Activated naive CD4-positive, alpha-beta T cell treated with anti-CD3 and anti-CD28 coated beads for 36 hours (primary cell): ENCODE data around the gene LIF. TPM values are rescaled to one million over a fixed set of nuclear protein-coding genes. Genes with fewer than 3 reads are reported as not detected.
A peak's percentile ranks its signal among the peaks of the same experiment; 100 is the strongest.
"Not testable (repeated sequence)": the region's sequence is repeated elsewhere in the genome, so short reads cannot be mapped to it uniquely, and the experiment has no call there.

Experiments
- CTCF ChIA-PET: fragments of 350-600 bp; sonication (Branson Sonifier 250); formaldehyde crosslinking; loops from one replicate; lab custom pipeline; 2021; ENCODE audit warnings: antibody characterized with exemption; lab: Charles Lee
- DNase-seq: peaks from one replicate; pipeline ENCODE4 v3.0.0-alpha.2; 2020
- H3K27ac Mint-ChIP-seq: one replicate; pipeline ENCODE4 v1.8.0; 2021; ENCODE audit warnings: mild to moderate bottlenecking, mixed read lengths
- H3K27me3 Mint-ChIP-seq: one replicate; pipeline ENCODE4 v1.8.0; 2021; ENCODE audit warnings: low read depth, mixed read lengths
- H3K36me3 Mint-ChIP-seq: one replicate; pipeline ENCODE4 v1.8.0; 2021; ENCODE audit warnings: low read depth, mixed read lengths
- H3K4me1 Mint-ChIP-seq: one replicate; pipeline ENCODE4 v1.8.0; 2021; ENCODE audit warnings: low read depth, mixed read lengths
- H3K4me3 Mint-ChIP-seq: one replicate; pipeline ENCODE4 v1.8.0; 2021; ENCODE audit warnings: mild to moderate bottlenecking, moderate library complexity, mixed read lengths
- H3K9me3 Mint-ChIP-seq: one replicate; pipeline ENCODE4 v1.8.0; 2021; ENCODE audit warnings: mixed read lengths
- intact Hi-C: fragments of 100-400 bp; cut with micrococcal nuclease; formaldehyde crosslinking; loops from one replicate; pipeline ENCODE4 v1.15.1; 2023
- total RNA-seq, 2 experiments: library from RNA; stranded (reverse); gene quantifications; one replicate each; pipeline ENCODE4 v1.2.3, GENCODE V29; 2021

LIF gene
- total RNA-seq, 2 experiments from 2014 or later, result 111 to 115 TPM

DNA sequence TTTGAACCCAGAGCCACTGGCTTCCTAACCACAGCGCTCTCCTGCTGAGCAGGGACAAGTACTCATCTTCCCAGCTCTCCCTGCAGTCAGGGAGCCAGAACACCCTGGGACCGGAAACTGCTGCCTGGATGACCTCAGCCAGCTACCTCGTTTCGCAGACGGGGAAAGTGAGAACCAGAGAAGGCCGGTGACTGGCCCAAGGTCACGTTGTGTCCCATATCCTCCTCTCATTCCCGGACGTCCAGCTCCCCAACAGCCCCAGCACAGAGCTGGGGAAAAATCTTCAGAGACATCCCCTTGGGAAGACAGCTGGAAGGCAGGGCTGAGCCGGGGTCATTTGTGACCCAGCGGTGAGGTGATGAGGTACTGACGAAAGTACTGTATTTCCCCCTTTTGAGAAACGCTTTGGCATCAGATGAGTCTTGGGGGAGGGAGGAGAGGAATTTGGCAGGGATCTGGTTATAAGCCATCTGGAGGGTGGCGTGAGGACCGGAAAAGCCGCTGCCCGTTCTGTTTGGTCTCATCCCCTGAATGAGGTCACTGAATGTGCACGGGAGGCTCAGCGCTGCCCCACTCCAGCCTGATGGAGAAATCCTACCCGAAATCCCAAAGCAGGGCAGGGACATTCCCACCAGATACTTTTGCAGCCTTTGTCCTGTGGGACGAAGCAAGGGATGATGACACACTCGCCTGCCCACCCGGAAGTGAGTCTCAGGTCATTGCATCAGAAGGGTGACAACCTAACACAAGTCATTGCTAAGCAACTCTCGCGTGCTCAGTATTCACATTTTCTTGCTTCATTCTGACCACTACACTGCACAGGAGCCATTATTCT is 41.1 kb downstream of the LIF start:
- H3K27ac Mint-ChIP-seq, result no peak overlapping the region
- H3K27me3 Mint-ChIP-seq, result no peaks in the 10 kb centered on the region
- H3K4me1 Mint-ChIP-seq, result no peaks in the 10 kb centered on the region
- intact Hi-C loops, result no loop called here
- CTCF ChIA-PET, result interaction anchor here (0.7 kb wide), 1 partner anchor 85 kb away, joined by 3 read pairs; no protein-coding TSS in a partner anchor
- H3K9me3 Mint-ChIP-seq, result peaks cover 2% of the 10 kb centered on the region
- H3K4me3 Mint-ChIP-seq, result no peak overlapping the region
- no peak for DNase-seq
- no peaks in the 10 kb centered on the region for H3K36me3 Mint-ChIP-seq

DNA sequence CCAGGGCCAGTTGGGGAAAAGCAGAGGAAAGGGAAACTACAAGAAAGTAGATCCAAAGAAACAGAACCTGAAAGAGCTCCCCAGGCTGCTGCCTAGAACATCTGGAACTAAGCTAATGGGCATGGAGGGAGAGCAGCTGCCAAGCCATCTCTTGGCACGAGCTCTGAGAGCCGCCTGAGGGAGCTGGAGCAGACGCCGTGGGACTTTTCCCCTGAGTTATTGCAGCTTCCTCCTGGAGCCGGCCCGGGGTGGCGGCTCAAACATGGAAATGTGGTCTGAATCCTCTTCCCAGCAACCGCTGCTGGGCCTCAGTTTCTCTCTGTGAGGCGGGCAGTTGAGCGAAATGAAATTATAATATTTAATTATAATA is 41.8 kb downstream of the LIF start:
- intact Hi-C loops, result no loop called here
- Mint-ChIP-seq H3K4me3 (no peak overlapping the region), H3K9me3 (peaks cover 2% of the 10 kb centered on the region), H3K27ac (no peak overlapping the region), H3K4me1 (no peaks in the 10 kb centered on the region), H3K36me3 (no peaks in the 10 kb centered on the region), H3K27me3 (no peaks in the 10 kb centered on the region)
- DNase-seq, result no peak
- CTCF ChIA-PET, result no interaction called here

DNA sequence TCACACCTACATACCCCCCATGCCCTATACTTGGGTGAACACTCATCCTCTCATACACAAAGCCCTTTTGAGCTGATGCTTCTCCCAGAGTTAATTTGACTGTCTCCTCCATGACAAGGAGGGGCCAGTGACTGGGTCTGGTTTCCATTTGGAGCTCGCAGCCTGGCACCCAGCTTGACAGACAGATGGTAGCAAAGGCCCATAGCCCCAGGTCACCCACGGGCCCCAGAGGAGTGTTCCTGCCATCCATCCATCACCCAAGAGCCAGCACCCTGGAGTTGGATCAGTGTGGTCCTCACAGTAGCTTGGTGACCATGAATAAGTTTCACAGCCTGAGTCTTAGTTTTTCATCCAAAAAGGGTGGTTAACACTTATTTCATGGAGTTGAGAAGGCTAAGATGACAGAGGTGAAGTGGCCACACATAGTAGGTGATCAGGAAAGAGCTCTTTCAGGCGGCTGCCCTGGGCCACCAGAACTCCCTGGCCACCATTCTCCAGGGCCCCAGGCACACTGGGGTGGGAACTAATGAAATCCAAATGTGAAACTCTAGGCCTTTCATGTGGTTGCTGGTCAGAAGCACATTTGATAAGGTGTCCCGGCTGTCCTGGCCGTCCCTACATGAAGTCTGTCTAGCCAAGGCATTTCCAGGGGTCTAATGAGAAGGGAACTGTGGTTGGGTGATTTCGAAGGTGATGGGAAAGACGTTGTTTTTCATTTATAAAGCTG is 42.4 kb downstream of the LIF start:
- Mint-ChIP-seq H3K9me3 (peaks cover 2% of the 10 kb centered on the region), H3K4me3 (no peak overlapping the region), H3K36me3 (no peaks in the 10 kb centered on the region)

DNA sequence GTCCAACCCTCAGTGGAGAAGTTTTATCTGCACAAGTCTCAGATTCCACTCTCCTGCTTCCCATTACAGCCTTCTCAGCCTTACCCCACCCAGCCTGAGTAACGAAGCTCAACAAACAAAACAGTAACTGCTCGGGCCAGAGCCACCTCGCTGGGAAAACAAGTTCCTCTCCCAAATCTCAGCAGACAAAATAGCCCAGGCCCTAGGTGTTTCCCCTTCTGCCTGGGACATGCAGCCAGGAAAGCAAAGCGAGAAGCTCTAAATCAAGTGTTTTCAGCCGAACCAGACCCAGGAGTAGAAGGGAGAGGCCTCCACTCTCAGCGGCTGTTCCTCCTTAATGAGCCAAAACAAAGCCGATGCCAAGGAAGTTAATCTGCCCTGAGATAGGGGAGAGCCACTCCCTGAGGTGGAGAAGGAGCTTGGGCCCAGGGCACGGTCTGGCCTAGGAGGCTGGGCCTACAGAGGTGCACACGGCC is 44.0 kb downstream of the LIF start:
- H3K4me3 Mint-ChIP-seq, result no peak overlapping the region
- H3K4me1 Mint-ChIP-seq, result peaks cover 20% of the 10 kb centered on the region
- H3K27ac Mint-ChIP-seq, result no peak overlapping the region
- peaks cover 2% of the 10 kb centered on the region for H3K9me3 Mint-ChIP-seq
- no peaks in the 10 kb centered on the region for H3K36me3 Mint-ChIP-seq
- no peak for DNase-seq
- intact Hi-C loops, result no loop called here
- no peaks in the 10 kb centered on the region for H3K27me3 Mint-ChIP-seq
- CTCF ChIA-PET, result interaction anchor here (0.6 to 1.4 kb wide), 2 partner anchors 25 to 95 kb away, joined by 3 to 5 read pairs; no protein-coding TSS in a partner anchor

More for the DNA sequence above, 42.4 kb downstream of the LIF start:
- no peak overlapping the region for H3K27ac Mint-ChIP-seq
- H3K4me1 Mint-ChIP-seq, result peaks cover 5% of the 10 kb centered on the region
- intact Hi-C loops, result no loop called here
- DNase-seq, result no peak
- CTCF ChIA-PET, result no interaction called here
- no peaks in the 10 kb centered on the region for H3K27me3 Mint-ChIP-seq

DNA sequence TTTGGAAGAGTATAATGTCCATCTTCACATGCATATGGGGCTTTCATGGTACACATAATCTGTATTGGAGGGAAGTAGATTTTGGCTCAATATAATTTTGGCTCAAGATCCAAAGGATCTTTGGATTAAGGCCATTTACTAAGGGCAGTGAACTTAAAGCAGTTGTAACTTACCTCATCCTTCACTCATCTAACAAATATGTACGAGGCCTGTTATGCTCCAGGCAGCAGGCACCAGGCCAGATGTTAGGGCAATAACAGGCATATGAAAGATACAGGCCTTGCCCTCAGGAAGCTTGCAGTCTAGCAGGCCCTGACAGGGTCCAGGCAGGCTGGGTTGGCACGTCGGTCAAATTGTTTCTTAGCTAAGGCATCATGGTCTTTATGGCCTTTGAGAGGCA is 44.6 kb downstream of the LIF start:
- no peaks in the 10 kb centered on the region for H3K36me3 Mint-ChIP-seq
- H3K4me1 Mint-ChIP-seq, result peaks cover 26% of the 10 kb centered on the region
- CTCF ChIA-PET, result interaction anchor here (1.4 kb wide), 1 partner anchor 94 kb away, joined by 5 read pairs; no protein-coding TSS in a partner anchor
- peaks cover 2% of the 10 kb centered on the region for H3K9me3 Mint-ChIP-seq
- no peaks in the 10 kb centered on the region for H3K27me3 Mint-ChIP-seq
- no peak overlapping the region for H3K4me3 Mint-ChIP-seq
- no peak for DNase-seq
- H3K27ac Mint-ChIP-seq, result no peak overlapping the region
- intact Hi-C loops, result no loop called here

DNA sequence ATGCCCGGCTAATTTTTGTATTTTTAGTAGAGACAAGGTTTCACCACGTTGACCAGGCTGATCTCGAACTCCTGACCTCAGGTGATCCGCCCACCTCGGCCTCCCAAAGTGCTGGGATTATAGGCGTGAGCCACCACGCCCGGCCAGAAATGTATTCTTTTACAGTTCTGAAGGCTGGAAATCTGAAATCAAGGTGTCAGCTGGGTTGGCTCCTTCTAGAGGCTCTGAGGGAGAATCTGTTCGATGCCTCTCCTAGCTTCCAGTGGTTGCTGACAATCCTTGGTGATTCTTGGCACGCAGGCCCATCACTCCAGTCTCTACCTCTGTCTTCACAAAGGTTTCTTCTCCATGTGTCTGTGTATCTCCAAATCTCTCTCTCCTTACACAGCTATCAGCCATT is 45.7 kb downstream of the LIF start:
- H3K9me3 Mint-ChIP-seq, CTCF ChIA-PET, DNase-seq, H3K4me3 Mint-ChIP-seq, H3K36me3 Mint-ChIP-seq, H3K27me3 Mint-ChIP-seq, intact Hi-C loops, H3K27ac Mint-ChIP-seq: not testable (repeated sequence)
- H3K4me1 Mint-ChIP-seq, result peaks cover 37% of the 10 kb centered on the region

DNA sequence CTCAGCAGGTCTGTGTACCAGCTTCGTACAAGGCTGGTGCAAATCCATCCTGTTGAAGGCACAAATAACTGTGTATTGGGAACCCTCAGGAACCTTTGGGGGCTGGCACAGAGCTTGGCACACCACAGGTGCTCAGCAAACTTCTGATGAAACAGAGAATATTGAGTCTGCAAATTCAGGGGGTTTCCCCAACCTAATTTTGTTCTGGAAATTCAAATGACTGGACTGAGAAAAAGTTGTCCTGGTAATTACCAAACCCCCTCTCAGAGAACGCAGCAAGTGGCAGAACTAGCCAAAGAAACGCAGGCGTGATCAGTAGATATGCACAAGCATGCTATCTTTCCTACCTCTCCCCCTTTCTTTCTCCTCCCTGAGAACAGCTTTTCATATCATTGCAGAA is 47.6 kb downstream of the LIF start:
- no peak for DNase-seq
- peak overlapping the region; percentile 27 for H3K27ac Mint-ChIP-seq
- H3K36me3 Mint-ChIP-seq, result peaks cover 2% of the 10 kb centered on the region
- intact Hi-C loops, result no loop called here
- CTCF ChIA-PET, result interaction anchor here (1.9 kb wide), 1 partner anchor 21 kb away, joined by 6 read pairs; no protein-coding TSS in a partner anchor
- no peak overlapping the region for H3K4me3 Mint-ChIP-seq
- H3K4me1 Mint-ChIP-seq, result peaks cover 51% of the 10 kb centered on the region
- peaks cover 2% of the 10 kb centered on the region for H3K9me3 Mint-ChIP-seq
- H3K27me3 Mint-ChIP-seq, result no peaks in the 10 kb centered on the region

DNA sequence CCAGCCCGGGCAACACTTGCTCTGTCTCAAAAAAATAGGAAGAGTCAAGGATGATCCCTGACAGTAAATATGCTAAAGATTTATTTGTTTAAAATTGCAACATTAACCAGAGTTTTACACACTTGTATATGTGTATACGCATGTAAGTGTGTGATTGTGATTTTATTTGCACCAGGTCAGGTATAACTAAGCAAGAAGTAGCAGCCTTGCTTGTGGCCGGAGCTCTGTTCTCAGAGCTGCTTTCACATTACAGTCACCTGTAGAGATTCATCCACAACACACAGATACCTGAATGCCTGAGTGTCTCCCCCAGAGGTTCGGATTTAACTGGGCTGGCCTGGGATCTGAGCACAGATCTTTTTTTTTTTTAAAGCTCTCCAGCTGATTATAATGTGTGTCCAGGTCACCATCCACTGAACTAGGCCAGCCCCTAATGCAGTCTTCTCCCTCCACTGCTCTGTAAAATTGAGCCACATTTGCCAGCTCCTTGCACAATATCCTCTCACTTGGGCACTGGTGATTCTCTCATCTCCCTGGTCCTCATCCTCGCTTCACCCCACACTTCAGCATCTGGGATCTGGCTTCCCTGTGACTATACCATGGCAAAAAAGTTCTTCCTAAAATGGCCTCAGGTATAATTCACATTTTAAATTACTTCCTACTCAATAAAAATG is 48.3 kb downstream of the LIF start:
- Mint-ChIP-seq H3K27me3 (no peaks in the 10 kb centered on the region), H3K9me3 (peaks cover 2% of the 10 kb centered on the region), H3K4me3 (no peak overlapping the region), H3K4me1 (peaks cover 54% of the 10 kb centered on the region), H3K36me3 (peaks cover 2% of the 10 kb centered on the region), H3K27ac (peak overlapping the region; percentile 27)
- CTCF ChIA-PET, result interaction anchor here (0.6 to 1.9 kb wide), 3 partner anchors 13 to 96 kb away, joined by 3 to 9 read pairs (median 6); no protein-coding TSS in a partner anchor
- no peak for DNase-seq
- intact Hi-C loops, result no loop called here

DNA sequence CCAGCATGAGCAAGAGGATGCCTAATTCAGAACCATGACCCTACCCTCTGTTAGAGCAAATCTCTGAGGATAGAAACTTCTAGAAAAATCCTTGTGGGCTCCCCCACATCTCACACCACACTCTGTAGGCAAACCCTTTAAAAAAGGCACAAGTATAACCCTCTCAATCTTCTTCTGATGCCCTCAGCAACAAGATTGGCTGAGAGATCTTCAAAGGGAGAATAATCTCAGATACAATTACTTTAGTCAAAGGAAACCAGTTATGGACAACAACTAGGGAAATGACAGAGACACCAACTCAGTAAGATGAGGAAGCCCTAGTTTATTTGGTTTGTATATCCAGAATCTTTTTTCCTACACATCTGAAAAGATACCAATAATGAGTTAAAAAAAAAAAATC is 49.2 kb downstream of the LIF start:
- peaks cover 2% of the 10 kb centered on the region for H3K9me3 Mint-ChIP-seq
- H3K4me3 Mint-ChIP-seq, result no peak overlapping the region
- H3K4me1 Mint-ChIP-seq, result peaks cover 63% of the 10 kb centered on the region
- no peak for DNase-seq
- intact Hi-C loops, result loop anchor here (2.0 kb wide), 1 partner anchor 39 kb away; no protein-coding TSS in a partner anchor
- H3K36me3 Mint-ChIP-seq, result peaks cover 2% of the 10 kb centered on the region
- H3K27ac Mint-ChIP-seq, result peak overlapping the region; percentile 95
- H3K27me3 Mint-ChIP-seq, result no peaks in the 10 kb centered on the region
- CTCF ChIA-PET, result interaction anchor here (0.8 kb wide), 1 partner anchor 18 kb away, joined by 3 read pairs; no protein-coding TSS in a partner anchor

DNA sequence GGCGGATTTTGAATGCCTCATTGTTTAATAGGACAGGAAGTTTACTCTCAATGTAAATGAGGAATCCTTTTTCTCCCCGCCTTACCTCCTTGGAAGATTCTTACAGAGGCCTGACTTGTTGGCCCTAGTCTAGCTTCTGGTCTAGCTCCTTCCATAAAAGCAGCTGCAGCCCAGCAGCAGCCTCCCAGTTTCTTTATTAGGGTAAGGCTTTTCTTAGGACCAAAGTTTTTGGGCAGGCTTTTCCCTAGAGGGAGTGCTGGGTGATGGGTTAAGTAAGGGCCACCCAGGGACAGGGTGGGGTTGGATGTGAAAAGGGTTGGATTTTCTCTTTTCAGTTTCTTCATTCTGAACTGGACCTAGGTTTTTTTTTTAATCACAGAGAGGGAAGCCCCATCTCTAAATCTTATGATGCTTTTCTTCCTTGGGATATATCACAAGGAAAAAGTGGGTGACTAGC is 49.7 kb downstream of the LIF start:
- H3K4me3 Mint-ChIP-seq, result peak overlapping the region; percentile 57

DNA sequence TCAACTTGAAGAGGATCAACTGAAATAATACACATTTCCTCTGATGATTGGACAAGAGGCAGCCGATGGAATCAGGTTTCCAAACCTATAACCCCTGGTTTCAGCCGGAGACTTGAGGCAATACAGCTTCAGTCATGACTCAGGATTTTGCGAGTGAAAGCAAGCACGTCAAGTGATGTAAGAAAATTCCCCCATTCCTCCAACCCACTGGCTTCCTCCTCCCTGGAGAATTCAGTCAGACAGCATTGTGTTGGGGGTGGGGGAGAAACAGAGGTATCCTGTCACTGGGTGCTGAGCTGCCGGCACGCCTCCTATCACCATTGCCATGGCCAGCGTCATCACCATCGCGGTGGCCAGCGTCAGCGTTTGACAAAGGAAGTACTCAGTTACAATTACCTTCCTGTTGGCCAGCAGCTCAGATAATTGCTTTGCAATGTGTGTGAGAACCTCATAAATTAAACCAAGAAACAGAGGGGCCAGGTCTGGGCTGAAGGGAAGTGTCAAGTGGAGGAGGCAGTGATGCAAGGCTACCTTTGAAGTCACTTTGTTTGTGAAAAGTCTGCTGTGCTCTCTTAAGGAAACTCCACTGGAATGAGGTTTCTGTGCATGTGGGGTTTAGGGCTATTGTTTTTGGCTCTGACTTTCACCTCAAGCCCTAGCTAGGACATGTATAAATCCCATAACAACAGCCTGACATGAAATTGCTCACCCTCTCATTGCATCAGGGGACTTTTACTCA is 50.2 kb downstream of the LIF start:
- Mint-ChIP-seq H3K4me3 (peak overlapping the region; percentile 57), H3K36me3 (peaks cover 2% of the 10 kb centered on the region), H3K27me3 (no peaks in the 10 kb centered on the region), H3K4me1 (peaks cover 70% of the 10 kb centered on the region), H3K27ac (peak overlapping the region; percentile 95), H3K9me3 (no peaks in the 10 kb centered on the region)
- intact Hi-C loops, result loop anchor here (1.0 to 2.0 kb wide), 5 partner anchors 11 to 50 kb away; partner anchors contain the start of gene LIF
- CTCF ChIA-PET, result interaction anchor here (0.6 to 1.2 kb wide), 9 partner anchors 11 to 92 kb away, joined by 3 to 6 read pairs (median 3); no protein-coding TSS in a partner anchor
- peak; percentile 84 for DNase-seq

More for the DNA sequence above, 49.7 kb downstream of the LIF start:
- H3K9me3 Mint-ChIP-seq, result peaks cover 2% of the 10 kb centered on the region
- H3K27me3 Mint-ChIP-seq, result no peaks in the 10 kb centered on the region
- H3K36me3 Mint-ChIP-seq, result peaks cover 2% of the 10 kb centered on the region
- intact Hi-C loops, result loop anchor here (1.0 to 2.0 kb wide), 5 partner anchors 12 to 49 kb away; partner anchors contain the start of gene LIF
- CTCF ChIA-PET, result interaction anchor here (0.7 to 1.2 kb wide), 6 partner anchors 11 to 92 kb away, joined by 3 to 6 read pairs (median 3); no protein-coding TSS in a partner anchor
- peaks cover 67% of the 10 kb centered on the region for H3K4me1 Mint-ChIP-seq
- DNase-seq, result no peak
- H3K27ac Mint-ChIP-seq, result peak overlapping the region; percentile 95
